DOHH2 (cell line): ENCODE results near the gene UXT.

ENCODE experiments used
- EZH2phosphoT487 ChIP-seq: fragments of 200-600 bp; sonication (generic); IDR thresholded peaks from 2 replicates; pipeline ENCODE4 v1.6.1; 2017; ENCODE audit warnings: borderline replicate concordance, mild to moderate bottlenecking, antibody characterized with exemption, low read length, moderate library complexity, mixed read lengths
- TF ChIP-seq, protein P1 (sequence below): fragments of 200-600 bp; sonication (generic); IDR thresholded peaks from one replicate; pipeline ENCODE4 v1.5.1; 2014; ENCODE audit warnings: antibody characterized with exemption, mild to moderate bottlenecking, low read depth, low read length; ENCODE audit not compliant: poor library complexity, severe bottlenecking

DNA sequence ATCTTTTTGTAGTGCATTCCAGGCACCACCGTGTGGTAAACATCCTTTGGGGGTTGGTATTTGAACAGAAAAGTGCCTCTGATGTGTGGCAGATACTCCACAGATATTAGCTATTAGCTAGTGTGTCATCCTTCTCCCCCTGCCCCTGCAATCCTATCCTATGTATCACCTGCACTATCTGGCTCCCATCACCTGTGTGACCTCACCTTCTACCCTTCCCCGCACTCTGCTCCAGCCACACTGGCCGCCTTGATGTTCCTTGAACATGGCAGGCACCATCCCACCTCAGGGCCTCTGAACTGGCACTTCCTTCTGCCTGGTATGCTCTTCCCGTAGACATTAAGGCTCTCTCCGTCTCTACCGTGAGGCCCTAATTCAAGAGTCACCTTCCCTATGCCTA, 12.3 kb downstream of the UXT start:
- TF ChIP-seq, protein P1, sequence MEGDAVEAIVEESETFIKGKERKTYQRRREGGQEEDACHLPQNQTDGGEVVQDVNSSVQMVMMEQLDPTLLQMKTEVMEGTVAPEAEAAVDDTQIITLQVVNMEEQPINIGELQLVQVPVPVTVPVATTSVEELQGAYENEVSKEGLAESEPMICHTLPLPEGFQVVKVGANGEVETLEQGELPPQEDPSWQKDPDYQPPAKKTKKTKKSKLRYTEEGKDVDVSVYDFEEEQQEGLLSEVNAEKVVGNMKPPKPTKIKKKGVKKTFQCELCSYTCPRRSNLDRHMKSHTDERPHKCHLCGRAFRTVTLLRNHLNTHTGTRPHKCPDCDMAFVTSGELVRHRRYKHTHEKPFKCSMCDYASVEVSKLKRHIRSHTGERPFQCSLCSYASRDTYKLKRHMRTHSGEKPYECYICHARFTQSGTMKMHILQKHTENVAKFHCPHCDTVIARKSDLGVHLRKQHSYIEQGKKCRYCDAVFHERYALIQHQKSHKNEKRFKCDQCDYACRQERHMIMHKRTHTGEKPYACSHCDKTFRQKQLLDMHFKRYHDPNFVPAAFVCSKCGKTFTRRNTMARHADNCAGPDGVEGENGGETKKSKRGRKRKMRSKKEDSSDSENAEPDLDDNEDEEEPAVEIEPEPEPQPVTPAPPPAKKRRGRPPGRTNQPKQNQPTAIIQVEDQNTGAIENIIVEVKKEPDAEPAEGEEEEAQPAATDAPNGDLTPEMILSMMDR = no peak
- TF ChIP-seq EZH2phosphoT487 = no peak
